Kidney tubule cell (primary cell): ENCODE data around the gene PDIA4.
A peak's percentile ranks its signal among the peaks of the same experiment; 100 is the strongest.
"Not testable (repeated sequence)": the region's sequence is repeated elsewhere in the genome, so short reads cannot be mapped to it uniquely, and the experiment has no call there.

Experiments
- DNase-seq: peaks from one replicate; pipeline ENCODE4 v3.0.0-alpha.2; 2018; ENCODE audit warnings: low spot score

PDIA4 gene

DNA sequence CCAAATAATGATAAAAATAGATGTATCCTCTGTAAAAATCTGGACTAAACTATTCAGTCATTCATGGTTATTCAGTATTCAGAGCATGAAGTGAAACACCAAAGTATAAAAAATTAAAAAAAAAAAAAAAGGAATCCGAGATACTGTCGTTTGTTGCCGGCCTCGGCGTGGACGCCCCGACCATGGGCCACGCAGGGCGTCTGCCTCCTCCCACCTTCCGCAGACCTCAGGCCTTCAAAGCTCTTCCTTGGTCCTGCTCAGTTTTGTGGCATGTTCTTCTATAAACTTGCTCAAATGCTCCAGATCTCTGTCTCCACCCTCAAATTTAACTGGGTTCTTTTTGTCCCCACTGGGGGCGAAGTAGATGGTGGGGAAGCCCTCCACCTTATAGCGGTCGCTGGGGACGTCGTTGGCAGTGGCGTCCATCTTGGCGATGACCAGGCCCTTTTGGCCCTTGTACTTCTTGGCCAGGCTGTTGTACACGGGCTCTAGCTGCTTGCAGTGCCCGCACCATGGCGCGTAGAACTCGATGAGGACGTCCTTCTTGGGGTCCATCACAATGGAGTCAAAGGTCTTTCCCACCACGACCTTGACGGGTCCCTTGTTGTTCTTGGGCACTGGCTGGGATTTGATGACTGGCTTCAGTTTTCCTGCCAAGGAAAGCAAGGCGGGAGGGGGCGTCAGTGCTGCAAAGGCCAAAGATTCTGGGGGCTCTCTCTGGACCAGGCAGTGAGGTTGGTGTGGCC lies 24.6 kb downstream of the PDIA4 start:
- no peak for DNase-seq

GRCh38 chr7:149003018-149003417 lies 25.3 kb downstream of the PDIA4 start:
- DNase-seq, result no peak

GRCh38 chr7:149002604-149003003 lies 25.7 kb downstream of the PDIA4 start:
- DNase-seq, result no peak

- DNase-seq, result no peak
These were observed 26.8 kb downstream of the PDIA4 start for GRCh38 chr7:149001427-149002068.

DNA sequence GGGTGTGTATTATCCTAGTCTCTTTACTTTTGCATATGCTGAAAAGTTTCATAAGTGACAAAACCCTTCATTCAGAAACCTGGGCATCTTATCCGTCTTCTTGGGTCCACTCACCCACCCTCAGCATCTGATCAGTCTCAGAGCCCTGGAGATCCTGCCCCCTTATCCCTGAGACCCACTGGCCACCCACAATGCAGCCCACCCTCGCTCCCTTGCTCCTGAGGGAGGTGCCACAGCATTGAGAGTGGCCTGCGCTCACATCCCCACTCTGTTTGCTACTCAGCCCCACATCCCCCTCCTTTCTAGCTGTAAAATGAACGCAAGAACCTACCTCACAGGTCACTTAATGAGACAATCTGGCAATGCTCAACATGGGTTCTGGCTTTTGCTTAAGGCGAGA lies 27.3 kb downstream of the PDIA4 start:
- no peak for DNase-seq

GRCh38 chr7:148999192-148999591 lies 29.1 kb downstream of the PDIA4 start:
- DNase-seq, result no peak

DNA sequence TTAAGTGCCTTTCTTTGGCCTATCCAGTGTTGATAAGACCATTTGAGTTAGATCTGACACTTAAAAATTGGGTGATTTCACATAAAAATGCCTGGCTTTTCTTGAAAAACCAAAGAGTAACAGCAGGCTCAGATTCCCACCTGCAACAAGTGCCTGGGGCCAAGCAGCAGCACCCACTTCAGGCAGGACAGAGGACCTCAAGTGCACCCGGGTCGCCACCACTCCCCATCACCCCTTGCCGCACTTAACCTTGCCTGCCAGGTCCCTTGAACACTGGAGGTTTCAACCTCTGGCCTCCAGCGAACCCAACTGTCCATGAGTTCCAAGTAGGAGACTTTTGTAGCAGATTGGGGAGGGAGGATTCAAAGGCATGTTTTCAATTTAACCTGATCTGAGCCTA lies 30.8 kb downstream of the PDIA4 start:
- DNase-seq, result no peak

DNA sequence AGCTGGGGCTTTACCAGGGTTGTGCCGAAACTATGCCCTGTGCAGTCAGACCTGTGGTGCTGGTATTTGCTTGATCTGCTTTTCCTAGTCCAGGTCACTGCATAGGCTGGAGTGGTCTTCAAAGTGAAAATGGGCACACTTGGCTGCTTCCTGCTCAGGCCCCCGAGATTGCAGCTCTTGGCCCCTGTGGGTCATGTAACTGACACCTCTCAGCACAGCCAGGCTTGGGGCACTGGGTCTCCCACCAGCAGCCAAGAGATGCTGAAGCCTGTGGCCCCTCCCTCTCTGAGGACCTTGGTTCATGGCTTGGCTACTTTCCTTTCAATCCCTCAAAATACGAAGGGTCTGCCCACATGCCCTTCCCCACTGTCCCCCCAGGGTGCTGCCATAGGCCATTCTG lies 33.7 kb downstream of the PDIA4 start:
- no peak for DNase-seq

GRCh38 chr7:148993193-148993592 lies 35.1 kb downstream of the PDIA4 start:
- no peak for DNase-seq

GRCh38 chr7:148991536-148991935 lies 36.8 kb downstream of the PDIA4 start:
- DNase-seq, result peak; percentile 17

DNA sequence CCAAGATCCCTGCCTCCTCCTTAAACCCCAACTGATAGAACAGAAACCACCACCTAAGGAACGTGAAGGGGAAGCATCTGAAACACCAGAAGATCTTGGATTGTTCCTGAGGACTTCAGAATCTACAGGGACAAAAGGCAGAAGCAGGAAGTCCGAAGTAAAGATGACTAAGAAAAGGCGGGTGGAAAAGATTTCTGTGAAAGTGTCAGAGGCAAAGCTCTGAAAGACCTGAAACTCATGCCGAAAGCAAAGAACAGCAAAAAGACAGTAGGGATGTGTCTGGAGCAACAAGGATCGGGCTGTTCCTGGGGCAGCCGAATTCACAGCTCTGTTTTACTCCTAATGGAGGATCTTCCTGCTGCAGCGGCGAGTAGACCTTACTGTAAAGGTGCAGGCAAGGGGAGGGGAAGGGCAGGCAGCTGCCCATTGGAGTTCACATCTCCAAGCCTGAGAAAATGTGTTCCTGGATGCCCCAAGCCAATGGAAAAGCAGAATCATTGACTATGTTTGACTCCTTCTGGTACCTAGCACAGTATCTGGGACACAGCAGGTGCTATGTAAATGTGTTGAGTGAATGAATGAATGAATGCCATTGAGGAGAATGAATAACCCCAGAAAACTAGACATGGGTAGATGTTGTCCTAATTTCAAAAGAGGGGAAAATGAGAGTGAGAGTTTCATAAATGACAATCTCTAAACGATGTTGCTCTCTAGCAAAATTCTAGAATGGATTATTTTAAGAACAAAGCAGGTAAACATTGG lies 40.4 kb downstream of the PDIA4 start:
- peak; percentile 54 for DNase-seq

DNA sequence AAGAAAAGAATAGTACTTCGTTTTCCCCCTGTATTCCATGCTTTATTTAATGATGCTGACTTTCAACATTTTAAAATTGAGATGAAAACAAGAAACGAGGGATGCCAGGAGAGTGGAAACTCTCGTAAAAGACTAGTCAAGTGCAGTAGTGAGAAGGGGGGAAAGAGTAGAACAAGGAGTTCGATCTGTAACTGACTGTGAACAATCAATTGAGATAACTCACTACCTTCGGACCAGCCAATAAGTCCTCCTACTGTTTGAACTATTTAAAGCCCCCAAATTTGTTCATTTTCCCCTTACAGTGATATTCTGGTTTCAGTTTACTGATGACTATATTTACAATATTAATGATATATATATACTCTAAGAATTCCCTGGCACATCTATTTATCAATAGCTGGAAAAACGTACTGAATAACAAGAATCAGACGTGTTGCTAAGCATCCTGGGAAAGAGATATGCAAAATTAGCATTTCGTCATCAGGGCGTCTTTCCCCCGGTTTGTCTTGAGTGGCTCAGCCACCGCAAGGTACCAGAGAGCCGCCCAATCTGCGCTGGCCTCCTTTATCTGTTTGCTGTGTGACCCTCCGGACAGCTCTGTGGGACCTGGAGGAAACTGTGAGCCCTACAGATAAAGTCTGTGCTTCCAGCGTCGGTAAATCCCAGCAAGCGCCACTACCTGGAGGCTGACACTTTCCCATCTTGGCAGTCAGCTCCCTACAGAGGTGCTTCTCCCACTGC lies 41.1 kb downstream of the PDIA4 start:
- peak; percentile 95 for DNase-seq

- DNase-seq, result no peak
These were observed 41.6 kb downstream of the PDIA4 start for GRCh38 chr7:148986742-148987009.

DNA sequence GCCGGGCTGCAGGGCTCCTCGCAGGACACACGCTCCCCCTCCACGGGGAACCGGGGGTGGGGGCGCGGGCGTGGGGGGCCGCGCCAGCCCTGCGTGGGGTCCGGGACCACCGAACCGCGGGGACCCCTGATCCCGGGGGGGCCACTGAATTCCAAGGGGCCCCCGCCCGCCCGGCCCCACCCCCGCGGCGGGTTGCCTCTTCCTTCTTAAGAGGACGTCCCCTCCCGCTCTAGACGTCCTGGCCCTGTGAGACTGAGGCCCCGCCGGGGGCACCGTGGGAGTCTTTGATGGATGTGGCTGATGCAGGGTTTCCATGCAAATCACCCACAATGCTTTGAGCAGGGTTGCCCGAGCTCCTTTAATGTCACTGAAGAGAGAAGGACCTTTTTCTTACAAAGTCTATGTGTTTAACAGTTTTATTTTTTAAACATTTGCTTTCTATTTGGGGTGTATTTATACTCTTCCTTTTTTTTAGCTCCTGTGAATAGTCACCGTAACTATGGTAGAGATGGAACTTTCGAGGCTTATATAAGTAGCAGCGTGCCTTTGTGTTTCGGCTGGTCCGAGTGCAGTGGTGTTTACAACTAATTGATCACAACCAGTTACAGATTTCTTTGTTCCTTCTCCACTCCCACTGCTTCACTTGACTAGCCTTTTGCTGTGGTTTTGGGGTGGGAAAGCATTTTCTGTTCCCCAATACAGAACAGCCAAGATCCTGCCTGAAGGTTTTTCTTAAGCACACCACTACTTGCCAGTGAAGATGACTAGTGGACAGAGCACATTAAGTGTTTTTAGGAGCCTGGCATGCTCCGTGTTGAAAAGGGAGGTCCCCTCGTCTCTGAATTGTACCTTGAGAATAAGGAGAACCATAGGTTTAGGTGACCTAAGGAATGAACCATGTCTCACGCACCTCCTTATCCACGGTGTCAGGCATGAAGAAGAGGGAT lies 44.8 kb downstream of the PDIA4 start:
- peak; percentile 82 for DNase-seq

GRCh38 chr7:148982654-148983199 lies 45.6 kb downstream of the PDIA4 start:
- DNase-seq, result peak; percentile 34

DNA sequence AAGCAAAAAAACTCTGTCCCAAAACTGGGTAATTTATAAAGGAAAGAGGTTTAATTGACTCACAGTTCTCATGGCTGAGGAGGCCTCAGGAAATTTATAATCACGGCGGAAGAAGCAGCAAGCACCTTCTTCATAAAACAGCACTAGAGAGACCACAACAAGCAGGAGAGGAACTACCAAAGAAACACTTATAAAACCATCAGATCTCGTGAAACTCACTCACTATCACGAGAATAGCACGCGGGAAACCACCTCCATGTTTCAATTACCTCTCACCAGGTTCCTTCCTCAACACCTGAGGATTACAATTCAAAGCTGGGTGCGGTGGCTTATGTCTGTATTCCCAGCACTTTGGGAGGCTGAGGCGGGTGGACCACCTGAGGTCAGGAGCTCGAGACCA lies 48.5 kb downstream of the PDIA4 start:
- DNase-seq, result no peak

- not testable (repeated sequence) for DNase-seq
These were observed 49.2 kb downstream of the PDIA4 start for GRCh38 chr7:148979072-148979471.

GRCh38 chr7:148978091-148978490 lies 50.2 kb downstream of the PDIA4 start:
- no peak for DNase-seq

DNA sequence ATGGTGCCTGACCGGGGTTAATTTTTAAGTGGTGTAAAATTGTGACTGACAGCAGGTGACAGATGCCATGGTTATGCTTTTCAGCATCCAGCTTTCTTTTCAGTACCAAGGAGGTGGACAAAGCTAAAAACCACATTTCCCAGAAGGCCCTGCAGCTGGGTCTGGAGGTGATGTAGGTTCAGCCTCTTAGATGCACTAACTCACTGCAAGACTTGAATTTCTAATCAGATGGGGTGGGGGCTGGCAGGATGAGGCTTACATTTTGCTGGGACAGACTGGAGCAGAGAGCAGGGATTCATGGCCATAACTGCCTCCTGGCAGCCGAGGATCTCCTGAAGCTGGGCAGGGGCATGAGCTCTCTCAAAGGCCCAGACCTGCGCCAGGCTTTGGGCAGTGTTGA lies 52.4 kb downstream of the PDIA4 start:
- no peak for DNase-seq

DNA sequence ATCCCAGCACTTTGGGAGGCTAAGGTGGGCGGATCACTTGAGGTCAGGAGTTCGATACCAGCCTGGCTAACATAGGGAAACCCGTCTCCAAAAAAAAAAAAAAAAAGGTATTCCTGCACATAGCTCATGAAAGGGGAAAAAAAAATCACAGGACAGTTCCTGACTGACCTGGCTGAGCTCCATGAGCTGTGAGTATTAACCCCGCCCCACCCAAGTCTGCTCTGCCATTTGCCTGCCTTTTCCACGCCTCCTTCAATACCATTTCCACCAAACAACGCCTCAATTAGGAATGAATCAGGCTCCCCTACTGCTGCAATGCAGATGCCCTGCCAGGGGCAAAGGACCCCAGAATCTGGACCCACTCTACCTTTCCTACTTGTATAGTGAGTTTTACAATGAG lies 55.0 kb downstream of the PDIA4 start:
- no peak for DNase-seq

DNA sequence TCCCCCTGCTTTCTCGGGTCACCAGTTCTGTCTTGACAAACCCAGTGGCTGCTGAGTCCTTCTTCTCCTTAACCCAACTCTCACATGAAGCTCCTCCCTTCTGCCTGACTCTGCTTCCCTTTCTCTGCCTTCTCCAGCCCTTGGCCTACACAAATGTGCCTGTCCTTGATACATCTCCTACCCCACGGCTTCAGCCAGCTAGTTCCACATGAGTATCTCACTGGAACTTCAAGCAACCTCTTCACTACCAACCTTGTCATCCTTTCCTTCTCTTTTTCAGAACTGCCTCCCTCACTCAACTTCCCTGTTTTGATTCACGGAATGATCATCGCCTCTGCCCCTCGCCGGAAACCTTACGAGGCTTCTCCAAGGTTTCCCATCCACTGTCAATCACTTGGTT lies 55.9 kb downstream of the PDIA4 start:
- DNase-seq, result no peak
